Natural killer cell treated with Interleukin-12 subunit alpha and Interleukin-12 subunit beta and Interleukin-15 and Interleukin-18, amount 100 ng/mL, for 72 hours (primary cell): ENCODE results near the gene NYNRIN. TPM values are rescaled to one million over a fixed set of nuclear protein-coding genes. Genes with fewer than 3 reads are reported as not detected.
"Not testable (repeated sequence)": the region's sequence is repeated elsewhere in the genome, so short reads cannot be mapped to it uniquely, and the experiment has no call there.

Experiments
- ATAC-seq, 2 donors: fragments of 150-1000 bp; cut with Tn5 transposase in 1 of 2; sonication (Bioruptor Pico), chemical (Tn5 transposase) in 1 of 2; 2 replicates each; pipeline ENCODE4 v1.10.0; 2021
- DNase-seq: peaks from one replicate; pipeline ENCODE4 v3.0.0; 2022; ENCODE audit warnings: low spot score
- H3K27ac Mint-ChIP-seq, 2 donors: 1 replicate in 1 of 2; 2 replicates in 1 of 2; pipeline ENCODE4 v1.8.0; 2022; ENCODE audit warnings: mixed read lengths in 2 of 2, mild to moderate bottlenecking in 1 of 2, moderate library complexity in 1 of 2
- H3K27me3 Mint-ChIP-seq, 2 donors: 1 replicate in 1 of 2; 2 replicates in 1 of 2; pipeline ENCODE4 v1.8.0; 2022; ENCODE audit warnings: mixed read lengths in 2 of 2
- H3K36me3 Mint-ChIP-seq: one replicate; pipeline ENCODE4 v1.8.0; 2022; ENCODE audit warnings: mixed read lengths
- H3K4me1 Mint-ChIP-seq, 2 donors: 1 replicate in 1 of 2; 2 replicates in 1 of 2; pipeline ENCODE4 v1.8.0; 2022; ENCODE audit warnings: low read depth in 2 of 2, mixed read lengths in 2 of 2, mild to moderate bottlenecking in 1 of 2
- H3K4me3 Mint-ChIP-seq: one replicate; pipeline ENCODE4 v1.8.0; 2022; ENCODE audit warnings: mixed read lengths
- H3K9me3 Mint-ChIP-seq: 2 replicates; pipeline ENCODE4 v1.8.0; 2022; ENCODE audit warnings: mixed read lengths
- total RNA-seq, 2 donors: library from RNA; stranded (reverse); gene quantifications; one replicate each; pipeline ENCODE4 v1.2.3, GENCODE V29; 2022

Gene NYNRIN
- total RNA-seq, 2 donors from 2014 or later: 0.11 TPM; not detected in 1

- Mint-ChIP-seq H3K27ac (no peak overlapping the region), H3K4me3 (no peak overlapping the region), H3K4me1 (no peaks in the 10 kb centered on the region), H3K36me3 (no peaks in the 10 kb centered on the region), H3K27me3 (no peaks in the 10 kb centered on the region), H3K9me3 (no peaks in the 10 kb centered on the region)
- ATAC-seq (no peak), DNase-seq (no peak)
Measured at GRCh38 chr14:24377657-24378056, 21.1 kb upstream of the NYNRIN start.

- no peaks in the 10 kb centered on the region for H3K27me3 Mint-ChIP-seq
- no peaks in the 10 kb centered on the region for H3K4me1 Mint-ChIP-seq
- H3K9me3 Mint-ChIP-seq: no peaks in the 10 kb centered on the region
- no peak for ATAC-seq
- no peak overlapping the region for H3K27ac Mint-ChIP-seq
- no peaks in the 10 kb centered on the region for H3K36me3 Mint-ChIP-seq
- DNase-seq: no peak
- no peak overlapping the region for H3K4me3 Mint-ChIP-seq
Measured at GRCh38 chr14:24378327-24378726, 20.5 kb upstream of the NYNRIN start.

- no peak overlapping the region for H3K4me3 Mint-ChIP-seq
- no peaks in the 10 kb centered on the region for H3K9me3 Mint-ChIP-seq
- no peak overlapping the region for H3K27ac Mint-ChIP-seq
- no peak for ATAC-seq
- no peaks in the 10 kb centered on the region for H3K4me1 Mint-ChIP-seq
- no peaks in the 10 kb centered on the region for H3K36me3 Mint-ChIP-seq
- peaks cover 4 to 9% of the 10 kb centered on the region in 2 donors for H3K27me3 Mint-ChIP-seq
- no peak for DNase-seq
Measured at GRCh38 chr14:24378981-24379906, 19.6 kb upstream of the NYNRIN start.

- no peaks in the 10 kb centered on the region for H3K4me1 Mint-ChIP-seq
- H3K27me3 Mint-ChIP-seq: peaks cover 5 to 18% of the 10 kb centered on the region in 2 donors
- DNase-seq (no peak), ATAC-seq (no peak)
- no peak overlapping the region for H3K27ac Mint-ChIP-seq
- no peaks in the 10 kb centered on the region for H3K9me3 Mint-ChIP-seq
- no peak overlapping the region for H3K4me3 Mint-ChIP-seq
- no peaks in the 10 kb centered on the region for H3K36me3 Mint-ChIP-seq
Measured at GRCh38 chr14:24379907-24380730, 18.7 kb upstream of the NYNRIN start.

- no peak overlapping the region for H3K27ac Mint-ChIP-seq
- no peak overlapping the region for H3K4me3 Mint-ChIP-seq
- DNase-seq: no peak
- no peaks in the 10 kb centered on the region for H3K36me3 Mint-ChIP-seq
- peak in 1 of 2 donors; percentile 41 for ATAC-seq
- peaks cover 8 to 25% of the 10 kb centered on the region in 2 donors for H3K27me3 Mint-ChIP-seq
- no peaks in the 10 kb centered on the region for H3K4me1 Mint-ChIP-seq
- H3K9me3 Mint-ChIP-seq: no peaks in the 10 kb centered on the region
Measured at GRCh38 chr14:24381363-24382063, 17.3 kb upstream of the NYNRIN start.

GRCh38 chr14:24382064-24382371, 16.8 kb upstream of the NYNRIN start:
- Mint-ChIP-seq H3K9me3 (no peaks in the 10 kb centered on the region), H3K4me1 (no peaks in the 10 kb centered on the region), H3K4me3 (no peak overlapping the region), H3K27ac (no peak overlapping the region), H3K36me3 (no peaks in the 10 kb centered on the region), H3K27me3 (peaks cover 8 to 25% of the 10 kb centered on the region in 2 donors)
- no peak for ATAC-seq
- no peak for DNase-seq

- no peak overlapping the region for H3K27ac Mint-ChIP-seq
- H3K4me3 Mint-ChIP-seq: no peak overlapping the region
- no peaks in the 10 kb centered on the region for H3K4me1 Mint-ChIP-seq
- peaks cover 11 to 40% of the 10 kb centered on the region in 2 donors for H3K27me3 Mint-ChIP-seq
- no peak for ATAC-seq
- no peaks in the 10 kb centered on the region for H3K9me3 Mint-ChIP-seq
- no peaks in the 10 kb centered on the region for H3K36me3 Mint-ChIP-seq
- no peak for DNase-seq
Measured at GRCh38 chr14:24384169-24384568, 14.6 kb upstream of the NYNRIN start.

GRCh38 chr14:24385524-24385923, 13.3 kb upstream of the NYNRIN start:
- Mint-ChIP-seq H3K27me3 (peaks cover 11 to 46% of the 10 kb centered on the region in 2 donors), H3K27ac (no peak overlapping the region), H3K36me3 (no peaks in the 10 kb centered on the region), H3K4me1 (no peaks in the 10 kb centered on the region), H3K4me3 (no peak overlapping the region), H3K9me3 (no peaks in the 10 kb centered on the region)
- ATAC-seq (no peak), DNase-seq (no peak)

GRCh38 chr14:24387009-24387345, 11.8 kb upstream of the NYNRIN start:
- Mint-ChIP-seq H3K27me3 (peaks cover 11 to 48% of the 10 kb centered on the region in 2 donors), H3K4me1 (no peaks in the 10 kb centered on the region)
- no peak for ATAC-seq

GRCh38 chr14:24387579-24387978, 11.2 kb upstream of the NYNRIN start:
- H3K9me3 Mint-ChIP-seq, H3K27ac Mint-ChIP-seq, ATAC-seq, DNase-seq, H3K4me1 Mint-ChIP-seq, H3K36me3 Mint-ChIP-seq, H3K4me3 Mint-ChIP-seq: not testable (repeated sequence)
- H3K27me3 Mint-ChIP-seq: peaks cover 14 to 54% of the 10 kb centered on the region in 2 donors

More at GRCh38 chr14:24387009-24387345, 11.8 kb upstream of the NYNRIN start:
- DNase-seq: no peak
- Mint-ChIP-seq H3K27ac (no peak overlapping the region), H3K4me3 (no peak overlapping the region), H3K9me3 (no peaks in the 10 kb centered on the region), H3K36me3 (no peaks in the 10 kb centered on the region)

- Mint-ChIP-seq H3K36me3 (no peaks in the 10 kb centered on the region), H3K9me3 (no peaks in the 10 kb centered on the region), H3K4me1 (no peaks in the 10 kb centered on the region), H3K27ac (no peak overlapping the region), H3K4me3 (no peak overlapping the region), H3K27me3 (peaks cover 14 to 54% of the 10 kb centered on the region in 2 donors)
- ATAC-seq (no peak), DNase-seq (no peak)
Measured at GRCh38 chr14:24388474-24389179, 10.2 kb upstream of the NYNRIN start.

- Mint-ChIP-seq H3K9me3 (no peaks in the 10 kb centered on the region), H3K27ac (no peak overlapping the region), H3K36me3 (no peaks in the 10 kb centered on the region), H3K4me1 (no peaks in the 10 kb centered on the region), H3K4me3 (no peak overlapping the region), H3K27me3 (peaks cover 9 to 47% of the 10 kb centered on the region in 2 donors)
- ATAC-seq (no peak), DNase-seq (no peak)
Measured at GRCh38 chr14:24389226-24389848, 9.5 kb upstream of the NYNRIN start.
